ENCODE measurements around the gene VIPR2. TPM values are rescaled to one million over a fixed set of nuclear protein-coding genes. Genes with fewer than 3 reads are reported as not detected.
A peak's percentile ranks its signal among the peaks of the same experiment; 100 is the strongest.

The VIPR2 gene
- total and polyA plus RNA-seq, 10 donors: 0.41 to 1.4 (median 0.64) TPM

- no peaks in the 10 kb centered on the region for H3K9me3 ChIP-seq
- H3K4me1 ChIP-seq: peaks cover 0 to 5% (median 0%) of the 10 kb centered on the region in 6 donors
- peaks cover 0 to 11% (median 0%) of the 10 kb centered on the region in 7 donors for H3K27me3 ChIP-seq (replicated peaks in 1 of 7)
- DNase-seq: no peak
- H3K36me3 ChIP-seq: no peaks in the 10 kb centered on the region
- WGBS, 5 donors: 56 to 66% (median 60%) methylated on average over 21 of the region's 21 CpGs
- TF ChIP-seq POLR2A (IDR thresholded peaks at IDR 0.05) (no peak), POLR2AphosphoS5 (IDR thresholded peaks at IDR 0.05) (no peak), CTCF (IDR thresholded peaks at IDR 0.05 in 8 of 11, conservative IDR thresholded peaks at IDR 0.05 in 3 of 11) (no peak)
- H3K27ac ChIP-seq: no peak overlapping the region
- no peak overlapping the region for H3K4me3 ChIP-seq
- intact Hi-C loops (cut with DNase I; ENCODE audit: low total_unique reads): no loop called here
Observed at GRCh38 chr7:159036916-159037605, 107.6 kb downstream of the VIPR2 start.

DNA sequence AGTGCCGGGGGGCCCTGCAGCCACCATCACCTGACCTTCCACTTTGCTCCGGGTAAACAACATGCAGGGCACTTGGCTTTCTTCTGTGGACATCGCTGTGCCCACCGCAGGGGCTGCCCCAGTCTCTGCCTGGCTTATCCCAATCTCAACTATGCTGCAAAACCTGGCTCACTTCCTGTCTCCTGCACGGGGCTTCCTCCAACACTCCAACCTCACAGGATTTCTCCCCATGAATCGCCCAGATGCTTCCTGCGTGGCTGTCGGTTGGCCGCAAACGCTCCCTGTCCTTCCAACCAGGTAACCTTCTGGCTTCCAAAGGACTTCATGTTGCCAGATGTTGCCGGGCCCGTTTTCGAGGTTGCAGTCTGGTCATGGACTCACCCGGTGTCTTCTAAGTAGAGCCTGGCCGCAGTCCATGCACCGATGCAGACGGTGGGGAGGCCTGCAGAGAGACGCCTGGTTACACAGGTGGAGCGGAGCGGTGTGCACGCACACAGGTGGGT, 109.0 kb downstream of the VIPR2 start:
- intact Hi-C loops (cut with DNase I; ENCODE audit: low total_unique reads): no loop called here
- no peak overlapping the region for H3K27ac ChIP-seq
- H3K4me3 ChIP-seq: no peak overlapping the region
- H3K4me1 ChIP-seq: peaks cover 0 to 14% (median 7%) of the 10 kb centered on the region in 6 donors
- no peak for DNase-seq
- peaks cover 0 to 26% (median 7%) of the 10 kb centered on the region in 7 donors for H3K27me3 ChIP-seq (replicated peaks in 1 of 7)
- no peaks in the 10 kb centered on the region for H3K36me3 ChIP-seq
- WGBS, 5 donors: 73 to 82% (median 76%) methylated on average over 21 of the region's 21 CpGs
- TF ChIP-seq POLR2AphosphoS5 (IDR thresholded peaks at IDR 0.05) (peak in 2 of 3 donors; percentile 40 to 56), POLR2A (IDR thresholded peaks at IDR 0.05) (no peak)
- no peaks in the 10 kb centered on the region for H3K9me3 ChIP-seq

DNA sequence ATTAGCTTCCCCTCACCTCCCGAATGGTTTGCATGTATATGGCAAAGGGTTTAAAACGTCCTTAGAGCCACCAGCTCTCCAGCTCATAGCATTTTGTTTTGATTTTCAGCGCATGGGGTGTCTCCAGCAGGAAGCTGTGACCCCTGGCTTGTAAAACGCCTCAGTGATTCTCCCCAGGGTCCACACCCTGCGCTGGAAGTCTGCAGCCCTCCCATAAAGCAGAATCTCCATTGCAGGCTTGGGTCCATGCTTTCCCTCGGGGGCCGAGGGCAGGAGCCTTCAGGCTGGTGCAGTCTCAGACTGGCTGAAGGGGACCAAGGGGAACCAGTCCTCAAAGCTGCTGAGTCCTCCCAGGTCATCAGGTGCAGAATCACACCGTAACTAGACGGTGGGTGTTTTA, 109.7 kb downstream of the VIPR2 start:
- H3K4me1 ChIP-seq: peaks cover 0 to 20% (median 11%) of the 10 kb centered on the region in 6 donors
- no peak for TF ChIP-seq CTCF (IDR thresholded peaks at IDR 0.05 in 8 of 11, conservative IDR thresholded peaks at IDR 0.05 in 3 of 11)
- no peak for TF ChIP-seq POLR2AphosphoS5 (IDR thresholded peaks at IDR 0.05)
- no peak for TF ChIP-seq POLR2A (IDR thresholded peaks at IDR 0.05)
- H3K4me3 ChIP-seq: no peak overlapping the region
- H3K27ac ChIP-seq: no peak overlapping the region
- intact Hi-C loops (cut with DNase I; ENCODE audit: low total_unique reads): no loop called here
- peaks cover 0 to 32% (median 11%) of the 10 kb centered on the region in 7 donors for H3K27me3 ChIP-seq (replicated peaks in 1 of 7)
- H3K9me3 ChIP-seq: no peaks in the 10 kb centered on the region
- H3K36me3 ChIP-seq: no peaks in the 10 kb centered on the region
- no peak for DNase-seq
- WGBS, 5 donors: 79 to 90% (median 86%) methylated on average over 9 of the region's 9 CpGs

GRCh38 chr7:159034394-159034793, 110.3 kb downstream of the VIPR2 start:
- no peak overlapping the region for H3K27ac ChIP-seq
- intact Hi-C loops (cut with DNase I; ENCODE audit: low total_unique reads): no loop called here
- H3K9me3 ChIP-seq: no peaks in the 10 kb centered on the region
- peak; percentile 8 for DNase-seq
- no peak for TF ChIP-seq POLR2A (IDR thresholded peaks at IDR 0.05)
- no peak for TF ChIP-seq POLR2AphosphoS5 (IDR thresholded peaks at IDR 0.05)
- no peak for TF ChIP-seq CTCF (IDR thresholded peaks at IDR 0.05 in 8 of 11, conservative IDR thresholded peaks at IDR 0.05 in 3 of 11)
- peaks cover 0 to 38% (median 11%) of the 10 kb centered on the region in 7 donors for H3K27me3 ChIP-seq (replicated peaks in 1 of 7)
- no peak overlapping the region for H3K4me3 ChIP-seq
- H3K36me3 ChIP-seq: no peaks in the 10 kb centered on the region
- H3K4me1 ChIP-seq: peaks cover 0 to 23% (median 11%) of the 10 kb centered on the region in 6 donors
- 75 to 90% (median 84%) methylated on average over 10 of the region's 10 CpGs for WGBS, 5 donors
